HG02763 (cell line): ENCODE measurements around the gene DENND5B.

Experiments used
- ATAC-seq: cut with Tn5 transposase; IDR thresholded peaks from one replicate; pipeline ENCODE4 v1.9.1; 2021; ENCODE audit warnings: mild to moderate bottlenecking, moderate library complexity; ENCODE audit not compliant: unreplicated experiment

The DENND5B gene

DNA sequence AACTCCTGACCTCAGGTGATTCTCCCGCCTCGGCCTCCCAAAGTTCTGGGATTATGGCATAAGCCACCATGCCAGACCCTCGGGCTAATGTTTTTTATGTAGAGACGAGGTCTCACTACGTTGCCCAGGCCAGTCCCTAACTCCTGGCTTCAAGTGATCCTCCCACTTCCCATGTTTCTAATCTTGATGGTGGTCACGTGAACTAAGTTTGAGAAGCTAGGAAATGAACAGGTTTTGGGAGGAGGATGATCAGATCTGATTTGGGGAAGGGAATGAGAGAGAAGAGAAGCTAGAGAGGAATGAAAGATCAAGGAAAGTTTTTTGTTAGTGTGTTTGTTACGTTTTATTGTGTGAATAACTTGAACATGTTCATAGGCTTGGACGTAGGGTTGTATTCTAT lies 247.8 kb downstream of the DENND5B start:
- ATAC-seq, result no peak

DNA sequence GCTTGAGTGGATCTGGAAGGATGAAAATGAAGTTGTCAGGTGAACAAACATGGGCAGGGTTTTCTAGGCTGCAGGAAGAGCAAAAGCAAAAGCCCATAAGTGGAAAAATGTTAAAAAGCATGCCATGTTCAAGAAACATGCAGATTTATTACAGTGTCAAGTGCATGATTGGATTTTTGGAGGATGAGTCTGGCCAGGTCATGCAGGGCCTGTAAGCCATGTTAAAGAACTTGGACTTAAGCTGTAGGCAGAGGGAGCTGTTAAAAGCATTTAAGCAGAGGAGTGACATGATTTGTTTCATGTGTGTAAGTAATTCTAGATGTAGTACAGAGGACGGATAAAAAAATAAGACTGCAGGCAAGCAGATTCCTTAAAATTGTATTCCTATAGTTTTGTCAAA lies 248.7 kb downstream of the DENND5B start:
- no peak for ATAC-seq

DNA sequence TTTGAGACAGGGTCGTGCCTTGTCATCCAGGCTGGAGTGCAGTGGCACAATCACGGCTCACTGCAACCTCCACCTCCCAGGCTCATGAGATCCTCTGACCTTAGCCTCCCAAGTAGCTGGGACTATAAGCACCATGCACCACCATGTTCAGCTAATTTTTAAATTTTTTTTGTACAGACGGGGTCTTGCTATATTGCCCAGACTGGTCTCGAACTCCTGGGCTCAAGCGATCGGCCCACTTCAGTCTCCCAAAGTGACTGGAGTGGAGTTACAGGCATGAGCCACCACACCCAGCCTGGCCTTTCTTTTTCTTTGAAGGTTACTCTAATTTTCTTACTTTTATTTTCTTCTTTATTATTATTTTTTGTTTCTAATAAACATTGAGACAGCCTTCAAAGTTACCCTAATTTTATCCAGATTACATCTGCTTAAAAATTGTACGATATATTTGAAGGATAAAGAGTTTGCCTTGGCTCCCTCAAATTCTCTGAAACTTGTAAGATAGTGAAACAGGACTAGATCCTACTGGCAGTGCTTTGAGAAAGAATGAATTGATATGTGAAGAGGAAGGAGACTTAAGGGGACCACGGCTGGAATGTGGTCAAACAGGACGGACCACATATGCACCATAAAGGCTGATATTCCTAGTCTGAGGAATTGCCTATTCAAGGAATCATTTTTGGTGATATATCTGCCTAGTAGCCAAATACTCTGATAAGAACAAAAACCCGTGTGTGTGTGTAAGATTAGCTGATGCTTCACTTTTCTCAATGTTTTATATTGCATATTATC lies 250.9 kb downstream of the DENND5B start:
- no peak for ATAC-seq

DNA sequence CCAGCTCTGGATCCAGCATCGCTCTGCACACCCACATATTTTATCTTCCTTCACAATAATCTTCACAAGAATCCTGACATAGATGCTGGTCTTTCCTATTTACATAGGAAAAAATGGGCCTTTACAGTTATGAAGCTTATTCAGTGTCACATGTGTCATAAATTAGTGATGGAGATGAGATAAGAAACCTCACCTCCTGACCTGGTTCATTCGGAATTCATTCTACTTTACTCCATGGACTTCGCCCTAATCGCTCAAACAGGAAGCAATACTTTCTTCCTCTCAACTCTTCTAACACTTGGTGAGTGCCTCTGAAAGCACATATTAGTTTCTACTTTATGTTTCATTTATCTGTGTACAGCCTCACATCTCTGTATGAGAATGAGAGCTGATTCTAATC lies 253.0 kb downstream of the DENND5B start:
- no peak for ATAC-seq
